Stimulated activated CD4-positive, alpha-beta T cell treated with anti-CD3 and anti-CD28 coated beads, Interleukin-15, amount 100 ng/mL, for 24 hours (primary cell): ENCODE measurements around the gene CREB5.
"Not testable (repeated sequence)": the region's sequence is repeated elsewhere in the genome, so short reads cannot be mapped to it uniquely, and the experiment has no call there.

ENCODE experiments used
- DNase-seq: peaks from one replicate; pipeline ENCODE4 v3.0.0-alpha.2; 2020

Gene CREB5

GRCh38 chr7:28588602-28589001, 176.3 kb downstream of the CREB5 start:
- DNase-seq: no peak

GRCh38 chr7:28591041-28591674, 178.8 kb downstream of the CREB5 start:
- DNase-seq: no peak

DNA sequence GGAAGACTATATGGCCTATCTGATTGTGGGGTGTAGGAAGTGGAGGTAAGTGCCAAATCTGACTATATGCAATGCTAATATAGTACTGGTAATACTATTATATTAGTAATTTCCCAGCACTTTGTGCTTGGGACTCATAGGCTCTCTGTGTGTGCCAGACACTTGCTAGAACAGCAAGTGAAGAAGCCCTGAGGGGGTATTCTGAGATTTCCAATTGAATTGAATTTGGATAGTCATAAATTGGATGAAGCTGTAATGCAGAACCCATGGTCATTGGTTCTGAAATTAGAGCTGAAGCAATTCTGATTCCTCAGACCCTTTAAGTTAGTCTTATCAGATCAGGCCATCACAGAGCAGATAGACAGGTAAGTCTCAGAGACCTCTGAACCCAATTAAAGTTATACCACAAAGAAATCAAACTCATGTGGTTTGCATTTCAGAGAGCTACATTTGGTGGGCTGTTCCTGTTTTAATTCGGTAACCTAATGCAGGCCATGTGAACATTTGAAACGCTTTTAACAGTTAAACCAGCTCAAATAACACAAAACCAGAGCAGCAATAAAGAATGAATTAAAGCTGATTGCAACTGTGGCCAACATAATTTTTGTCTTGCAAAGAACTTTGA, 179.5 kb downstream of the CREB5 start:
- DNase-seq: no peak

DNA sequence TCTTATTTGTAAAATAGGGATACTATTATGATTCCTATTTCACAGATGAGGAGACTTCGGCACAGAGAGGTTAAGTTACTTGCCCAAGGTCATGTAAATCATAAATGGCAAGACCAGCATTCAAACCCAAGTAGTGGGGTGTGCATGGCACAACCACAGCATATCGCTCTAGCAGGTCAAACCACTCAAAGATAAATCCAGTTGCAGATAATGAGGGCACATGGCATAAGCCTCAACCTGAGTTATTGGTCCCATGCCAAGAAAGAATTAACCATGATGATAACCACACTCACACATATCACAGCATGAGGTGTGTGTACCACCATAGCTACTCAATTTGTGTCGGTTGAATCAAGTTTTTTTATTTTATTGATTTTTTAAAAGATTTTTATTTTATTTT, 180.5 kb downstream of the CREB5 start:
- no peak for DNase-seq

DNA sequence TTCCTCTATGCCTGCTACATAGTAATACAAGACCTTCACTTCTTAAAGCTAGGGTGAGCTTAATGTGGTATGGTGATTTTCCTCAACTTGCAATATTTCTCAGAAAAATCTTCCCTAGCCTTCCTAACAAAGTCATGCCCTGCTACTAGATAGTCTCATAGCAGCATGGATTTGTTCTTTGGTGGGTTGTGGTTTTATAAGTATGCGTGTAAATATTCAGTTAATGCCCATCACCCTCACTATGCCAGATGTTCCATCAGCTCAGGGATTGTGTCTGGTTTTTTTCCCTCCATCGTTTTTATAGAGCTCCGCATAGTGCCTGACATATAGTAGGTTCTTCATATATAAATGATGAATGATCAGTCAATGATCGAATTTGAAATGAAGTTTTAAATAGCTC, 182.8 kb downstream of the CREB5 start:
- no peak for DNase-seq

GRCh38 chr7:28595801-28596200, 183.5 kb downstream of the CREB5 start:
- DNase-seq: no peak

DNA sequence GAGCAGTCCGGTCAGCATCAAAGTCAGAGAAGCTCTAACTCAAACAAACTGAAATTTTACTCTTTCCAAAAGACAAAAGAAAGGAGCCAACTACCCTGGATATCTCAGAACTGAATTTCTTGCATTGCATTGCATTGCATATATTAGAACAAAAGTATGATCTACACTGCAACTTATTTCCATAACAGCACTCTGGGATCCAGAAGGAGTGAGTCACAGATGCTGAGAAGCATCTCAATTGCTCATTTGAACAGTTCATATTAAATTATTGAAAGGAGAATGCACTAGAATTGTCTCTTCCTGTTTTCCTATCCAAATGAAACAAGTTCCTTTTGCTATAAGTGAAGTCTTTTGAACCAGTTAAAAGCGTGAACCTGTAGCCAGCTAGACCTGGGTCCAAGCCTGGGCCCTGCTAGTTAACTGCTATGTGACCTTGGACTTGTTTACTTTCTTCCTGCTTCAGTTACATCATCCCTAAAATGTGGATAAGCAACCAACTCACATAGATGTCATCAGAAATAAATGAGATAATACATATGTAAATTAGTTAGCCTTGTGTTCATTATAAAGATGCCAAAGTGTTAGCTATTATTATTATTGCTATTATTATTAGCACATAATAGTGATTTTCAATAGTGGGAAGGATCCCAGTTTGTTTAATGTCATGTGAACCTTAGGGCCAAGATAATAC, 184.1 kb downstream of the CREB5 start:
- no peak for DNase-seq

GRCh38 chr7:28597284-28597683, 185.0 kb downstream of the CREB5 start:
- no peak for DNase-seq

DNA sequence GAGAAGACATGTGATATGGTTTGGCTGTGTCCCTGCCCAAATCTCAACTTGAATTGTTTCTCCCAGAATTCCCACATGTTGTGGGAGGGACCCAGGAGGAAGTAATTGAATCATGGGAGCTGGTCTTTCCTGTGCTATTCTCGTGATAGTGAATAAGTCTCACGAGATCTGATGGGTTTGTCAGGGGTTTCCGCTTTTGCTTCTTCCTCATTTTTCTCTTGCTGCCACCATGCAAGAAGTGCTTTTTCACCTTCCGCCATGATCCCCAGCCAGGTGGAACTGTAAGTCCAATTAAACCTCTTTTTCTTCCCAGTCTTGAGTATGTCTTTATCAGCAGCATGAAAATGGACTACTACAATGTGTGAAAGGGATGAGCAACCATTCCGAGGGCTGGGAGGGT, 185.7 kb downstream of the CREB5 start:
- DNase-seq: not testable (repeated sequence)

GRCh38 chr7:28598586-28598985, 186.3 kb downstream of the CREB5 start:
- no peak for DNase-seq

DNA sequence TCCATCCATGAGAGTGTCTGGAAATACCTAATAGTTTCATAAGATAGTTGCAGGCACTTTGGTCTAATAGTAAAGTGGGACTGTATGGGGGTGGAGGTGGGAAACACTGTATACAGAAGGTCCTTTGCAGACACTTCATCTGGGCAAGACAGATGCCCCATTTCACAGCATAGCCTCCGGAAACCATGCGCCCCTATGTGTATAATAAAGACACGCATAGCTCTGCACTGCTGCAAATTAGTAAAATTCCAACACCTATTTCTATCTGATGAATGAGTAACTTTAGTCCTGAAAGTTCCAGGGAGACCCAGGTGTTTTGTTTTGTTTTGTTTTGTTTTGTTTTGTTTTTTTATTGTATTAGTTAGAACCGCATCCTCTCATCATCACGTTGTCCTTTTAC, 187.1 kb downstream of the CREB5 start:
- DNase-seq: no peak

- DNase-seq: no peak
Observed at GRCh38 chr7:28602282-28602681, 190.0 kb downstream of the CREB5 start.

GRCh38 chr7:28605427-28606085, 193.2 kb downstream of the CREB5 start:
- no peak for DNase-seq

DNA sequence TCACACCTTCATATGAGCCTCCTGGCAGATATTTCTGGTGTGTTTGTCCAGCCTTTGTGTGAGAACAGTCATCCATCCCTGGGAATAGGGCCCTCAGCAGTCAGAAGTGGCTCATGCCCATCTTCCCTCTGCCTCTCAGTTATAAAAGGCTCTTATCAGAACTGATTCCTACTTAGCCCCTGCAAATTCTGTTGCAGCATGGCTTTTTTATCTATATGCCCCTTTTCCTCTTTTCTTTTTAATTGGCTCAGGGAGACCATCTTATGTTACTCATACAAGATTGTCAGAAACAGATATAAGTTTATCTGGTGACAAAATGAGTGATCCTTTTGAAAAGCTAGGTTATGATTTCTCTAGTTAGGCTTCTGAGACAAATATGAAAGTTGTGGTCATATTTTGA, 194.1 kb downstream of the CREB5 start:
- no peak for DNase-seq

GRCh38 chr7:28607855-28608193, 195.5 kb downstream of the CREB5 start:
- DNase-seq: no peak

- no peak for DNase-seq
Observed at GRCh38 chr7:28608237-28608656, 195.9 kb downstream of the CREB5 start.

DNA sequence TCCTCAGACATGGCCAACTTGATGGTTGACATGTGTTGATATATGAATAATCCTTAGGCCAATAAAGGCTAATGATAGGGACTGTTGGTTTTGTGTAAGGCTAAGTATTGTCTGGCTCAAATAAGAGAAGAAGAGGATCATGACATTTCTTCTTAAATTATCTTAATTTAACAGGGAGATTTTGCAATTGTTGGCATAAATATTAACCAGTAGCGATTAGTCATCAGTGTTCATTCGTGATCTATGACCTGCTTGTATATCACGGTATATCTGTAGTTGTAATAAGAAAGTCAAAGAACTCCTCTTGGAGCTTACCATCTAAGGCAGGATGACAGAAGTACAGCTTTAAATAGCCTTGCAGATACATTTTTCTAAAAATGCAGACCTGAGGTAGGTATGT, 196.4 kb downstream of the CREB5 start:
- DNase-seq: no peak

GRCh38 chr7:28609608-28610007, 197.3 kb downstream of the CREB5 start:
- DNase-seq: no peak

DNA sequence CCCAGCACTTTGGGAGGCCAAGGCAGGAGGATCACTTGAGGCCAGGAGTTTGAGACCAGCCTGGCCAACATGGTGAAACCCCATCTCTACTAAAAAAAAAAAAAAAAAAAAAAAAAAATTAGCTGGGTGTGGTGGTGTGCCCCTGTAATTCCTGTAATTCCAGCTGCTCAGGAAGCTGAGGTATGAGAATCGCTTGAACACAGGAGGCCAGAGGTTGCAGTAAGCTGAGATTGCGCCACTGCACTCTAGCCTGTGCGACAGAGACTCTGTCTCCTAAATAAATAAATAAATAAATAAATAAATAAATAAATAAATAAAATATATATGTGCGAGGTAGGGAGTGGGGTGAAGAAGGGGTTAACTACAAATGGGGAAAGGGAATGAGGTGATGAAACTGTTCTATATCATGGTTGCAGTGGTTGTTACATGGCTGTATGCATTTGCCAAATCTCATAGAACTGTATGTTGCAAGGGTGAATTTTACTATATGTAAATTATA, 199.1 kb downstream of the CREB5 start:
- not testable (repeated sequence) for DNase-seq

- DNase-seq: no peak
Observed at GRCh38 chr7:28613262-28613661, 200.9 kb downstream of the CREB5 start.

DNA sequence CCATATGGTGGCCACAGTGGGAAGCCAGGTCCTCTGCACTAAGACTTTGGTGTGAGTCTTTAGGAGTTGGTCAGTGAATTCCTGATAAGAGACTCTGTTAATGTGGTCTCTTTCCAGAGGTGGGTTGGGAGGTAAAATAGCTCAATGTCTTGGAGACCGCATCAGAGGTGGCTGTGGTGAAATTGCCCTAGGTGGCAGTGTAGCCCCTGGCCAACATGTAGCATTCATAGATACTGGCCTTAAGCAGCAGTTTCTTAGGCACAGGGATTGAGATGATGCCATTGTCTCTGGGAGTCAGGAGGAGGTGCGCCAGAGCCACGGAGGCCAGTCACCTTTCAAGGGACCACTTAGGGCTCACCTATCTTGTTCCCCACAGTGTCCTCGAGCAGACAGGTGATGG, 202.8 kb downstream of the CREB5 start:
- DNase-seq: no peak

DNA sequence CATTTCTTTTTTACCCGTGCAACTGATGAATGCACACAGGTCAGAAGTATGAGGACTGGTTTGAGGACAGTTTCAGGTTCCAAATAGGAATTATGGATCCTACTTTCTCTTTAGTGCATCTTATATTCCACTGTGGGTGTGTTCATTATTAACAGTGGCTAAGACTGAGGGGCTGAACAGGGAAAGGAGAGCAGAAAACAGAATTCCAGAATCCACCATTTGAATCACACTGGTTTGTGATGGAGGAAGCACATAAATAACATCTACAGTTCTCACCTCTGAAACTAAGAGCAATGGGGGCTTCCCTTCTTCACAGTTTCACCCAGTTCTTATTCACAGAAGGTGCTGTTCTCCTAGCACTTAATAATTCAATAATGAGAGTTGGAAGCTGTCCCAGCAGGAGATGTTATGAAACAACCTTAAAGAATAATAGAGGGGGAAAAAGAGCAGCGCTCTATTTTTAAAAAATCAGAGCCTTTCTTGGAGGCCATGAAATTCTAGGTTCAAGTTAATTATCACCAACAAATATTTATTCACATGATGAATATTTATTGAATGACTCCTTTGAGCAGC, 205.1 kb downstream of the CREB5 start:
- DNase-seq: no peak

DNA sequence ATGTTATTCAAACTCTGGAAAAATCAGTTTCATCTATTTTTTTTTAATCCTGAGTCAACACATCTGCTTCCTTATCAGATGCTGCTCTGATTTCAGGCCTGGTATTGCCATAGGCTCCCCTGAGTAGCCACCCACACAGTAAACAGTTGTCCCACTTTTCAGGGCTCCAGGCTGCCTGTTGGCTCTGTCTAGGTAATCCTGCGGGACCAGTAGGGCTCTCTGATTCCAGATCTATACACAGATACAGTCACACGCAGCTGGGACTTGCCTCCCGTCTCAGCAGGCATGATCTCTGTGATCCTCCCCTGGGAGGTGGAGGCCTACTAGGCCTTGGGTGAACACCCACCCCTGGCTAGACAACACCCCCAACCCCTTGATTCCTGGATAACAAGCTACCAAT, 206.1 kb downstream of the CREB5 start:
- no peak for DNase-seq

DNA sequence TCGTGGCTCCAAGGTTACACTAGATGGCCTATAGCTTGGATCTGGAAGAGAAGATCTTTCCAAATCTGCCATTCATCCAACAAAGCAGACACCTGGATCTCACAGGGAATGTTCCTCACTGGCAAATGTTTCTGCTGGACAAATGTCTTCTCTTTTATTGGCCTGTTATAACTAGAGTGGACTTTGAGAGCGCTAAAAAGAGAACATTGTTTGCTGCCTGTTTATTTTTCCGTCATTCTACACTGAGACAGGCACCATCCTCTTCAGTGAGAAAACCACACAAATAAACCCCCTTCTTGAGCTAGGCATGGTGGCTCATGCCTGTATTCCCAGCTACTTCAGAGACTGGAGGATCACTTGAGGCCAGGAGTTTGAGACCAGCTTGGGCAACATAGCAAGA, 206.9 kb downstream of the CREB5 start:
- no peak for DNase-seq
